Subcutaneous adipose tissue (tissue), 4 donors: ENCODE data around the gene CEBPG. TPM values are rescaled to one million over a fixed set of nuclear protein-coding genes. Genes with fewer than 3 reads are reported as not detected.

ENCODE experiments used
- CTCF ChIP-seq: fragments of 450-650 bp; IDR thresholded peaks from one replicate; pipeline ENCODE4 v1.5.1; 2016; ENCODE audit warnings: low read depth, mild to moderate bottlenecking, control low read depth, antibody characterized with exemption, moderate library complexity
- total RNA-seq, 4 donors: library from RNA; depleted of rRNA; stranded (reverse); fragments of >200 nt; gene quantifications; one replicate each; pipeline ENCODE4 v1.1.0, GENCODE V29; 2016

The CEBPG gene
- total RNA-seq, 4 donors from 2014 or later = 24.6 to 37.9 (median 32.5) TPM

- TF ChIP-seq CTCF = no peak
These were observed 29.9 kb downstream of the CEBPG start for GRCh38 chr19:33403221-33403972.

- no peak for TF ChIP-seq CTCF
These were observed 30.4 kb downstream of the CEBPG start for GRCh38 chr19:33403973-33404304.

- no peak for TF ChIP-seq CTCF
These were observed 31.2 kb downstream of the CEBPG start for GRCh38 chr19:33404506-33405253.

- TF ChIP-seq CTCF = no peak
These were observed 31.7 kb downstream of the CEBPG start for GRCh38 chr19:33405254-33405552.

GRCh38 chr19:33405553-33406461 is 32.3 kb downstream of the CEBPG start:
- TF ChIP-seq CTCF = no peak

GRCh38 chr19:33406521-33407139 is 33.1 kb downstream of the CEBPG start:
- no peak for TF ChIP-seq CTCF
